ENCODE data around the gene GSK3B.

GSK3B gene

GRCh38 chr3:120049881-120050539, 44.2 kb downstream of the GSK3B start:
- no peak for TF ChIP-seq TAF1 (IDR thresholded peaks at IDR 0.05; ENCODE audit: low read depth, low read length)
- peak; percentile 81 for TF ChIP-seq SPI1 (IDR thresholded peaks at IDR 0.05; ENCODE audit: low read depth, low read length)
- FAIRE-seq (peak; percentile 52), DNase-seq (ENCODE audit: insufficient read length, low spot score) (no peak)

GRCh38 chr3:120049072-120049471, 45.2 kb downstream of the GSK3B start:
- peak; percentile 61 for FAIRE-seq
- no peak for DNase-seq (ENCODE audit: insufficient read length, low spot score)
- TF ChIP-seq POLR2AphosphoS5 (IDR thresholded peaks at IDR 0.05; ENCODE audit: low read depth, low read length) (no peak), POU2F2 (IDR thresholded peaks at IDR 0.05; ENCODE audit: low read depth, low read length) (no peak), TAF1 (IDR thresholded peaks at IDR 0.05; ENCODE audit: low read depth, low read length) (no peak), PAX5 (IDR thresholded peaks at IDR 0.05; ENCODE audit: insufficient read depth, low read length, severe bottlenecking) (no peak)

- TF ChIP-seq POLR2AphosphoS5 (IDR thresholded peaks at IDR 0.05; ENCODE audit: low read depth, low read length) (no peak), PAX5 (IDR thresholded peaks at IDR 0.05; ENCODE audit: insufficient read depth, low read length, severe bottlenecking) (no peak), POU2F2 (IDR thresholded peaks at IDR 0.05; ENCODE audit: low read depth, low read length) (no peak), SPI1 (IDR thresholded peaks at IDR 0.05; ENCODE audit: low read depth, low read length) (no peak), POLR2A (IDR thresholded peaks at IDR 0.05; ENCODE audit: low read depth, low read length) (no peak), TAF1 (IDR thresholded peaks at IDR 0.05; ENCODE audit: low read depth, low read length) (no peak)
- no peak for DNase-seq (ENCODE audit: insufficient read length, low spot score)
- FAIRE-seq = peak; percentile 59
These were observed 45.7 kb downstream of the GSK3B start for GRCh38 chr3:120048355-120049041.

GRCh38 chr3:120047686-120048085, 46.6 kb downstream of the GSK3B start:
- FAIRE-seq = no peak
- no peak for DNase-seq (ENCODE audit: insufficient read length, low spot score)
- TF ChIP-seq POLR2AphosphoS5 (IDR thresholded peaks at IDR 0.05; ENCODE audit: low read depth, low read length) (no peak), POU2F2 (IDR thresholded peaks at IDR 0.05; ENCODE audit: low read depth, low read length) (no peak), POLR2A (IDR thresholded peaks at IDR 0.05; ENCODE audit: low read depth, low read length) (no peak), SPI1 (IDR thresholded peaks at IDR 0.05; ENCODE audit: low read depth, low read length) (no peak), TAF1 (IDR thresholded peaks at IDR 0.05; ENCODE audit: low read depth, low read length) (no peak), PAX5 (IDR thresholded peaks at IDR 0.05; ENCODE audit: insufficient read depth, low read length, severe bottlenecking) (no peak)

- DNase-seq (ENCODE audit: insufficient read length, low spot score) (no peak), FAIRE-seq (no peak)
- no peak for TF ChIP-seq PAX5 (IDR thresholded peaks at IDR 0.05; ENCODE audit: insufficient read depth, low read length, severe bottlenecking)
- no peak for TF ChIP-seq TAF1 (IDR thresholded peaks at IDR 0.05; ENCODE audit: low read depth, low read length)
- no peak for TF ChIP-seq POLR2A (IDR thresholded peaks at IDR 0.05; ENCODE audit: low read depth, low read length)
- no peak for TF ChIP-seq POU2F2 (IDR thresholded peaks at IDR 0.05; ENCODE audit: low read depth, low read length)
- TF ChIP-seq SPI1 (IDR thresholded peaks at IDR 0.05; ENCODE audit: low read depth, low read length) = no peak
- TF ChIP-seq POLR2AphosphoS5 (IDR thresholded peaks at IDR 0.05; ENCODE audit: low read depth, low read length) = no peak
These were observed 53.4 kb downstream of the GSK3B start for GRCh38 chr3:120040813-120041377.

GRCh38 chr3:120039642-120040610, 54.3 kb downstream of the GSK3B start:
- no peak for FAIRE-seq
- TF ChIP-seq SPI1 (IDR thresholded peaks at IDR 0.05; ENCODE audit: low read depth, low read length) (no peak), TAF1 (IDR thresholded peaks at IDR 0.05; ENCODE audit: low read depth, low read length) (no peak), PAX5 (IDR thresholded peaks at IDR 0.05; ENCODE audit: insufficient read depth, low read length, severe bottlenecking) (no peak), POLR2AphosphoS5 (IDR thresholded peaks at IDR 0.05; ENCODE audit: low read depth, low read length) (no peak), POLR2A (IDR thresholded peaks at IDR 0.05; ENCODE audit: low read depth, low read length) (no peak), POU2F2 (IDR thresholded peaks at IDR 0.05; ENCODE audit: low read depth, low read length) (no peak)
- DNase-seq (ENCODE audit: insufficient read length, low spot score) = no peak

GRCh38 chr3:120033596-120033995, 60.7 kb downstream of the GSK3B start:
- DNase-seq (ENCODE audit: insufficient read length, low spot score) = no peak
- FAIRE-seq = peak; percentile 76
- TF ChIP-seq TAF1 (IDR thresholded peaks at IDR 0.05; ENCODE audit: low read depth, low read length) = no peak
- peak; percentile 62; the same call in 1 of the 2 replicates for TF ChIP-seq SPI1 (IDR thresholded peaks at IDR 0.05; ENCODE audit: low read depth, low read length)

GRCh38 chr3:120031561-120031960, 62.7 kb downstream of the GSK3B start:
- TF ChIP-seq POLR2A (IDR thresholded peaks at IDR 0.05; ENCODE audit: low read depth, low read length) (no peak), POU2F2 (IDR thresholded peaks at IDR 0.05; ENCODE audit: low read depth, low read length) (no peak), PAX5 (IDR thresholded peaks at IDR 0.05; ENCODE audit: insufficient read depth, low read length, severe bottlenecking) (no peak), SPI1 (IDR thresholded peaks at IDR 0.05; ENCODE audit: low read depth, low read length) (no peak), POLR2AphosphoS5 (IDR thresholded peaks at IDR 0.05; ENCODE audit: low read depth, low read length) (no peak), TAF1 (IDR thresholded peaks at IDR 0.05; ENCODE audit: low read depth, low read length) (no peak)
- no peak for DNase-seq (ENCODE audit: insufficient read length, low spot score)
- FAIRE-seq = peak; percentile 5

GRCh38 chr3:120029749-120030148, 64.5 kb downstream of the GSK3B start:
- TF ChIP-seq TAF1 (IDR thresholded peaks at IDR 0.05; ENCODE audit: low read depth, low read length) (no peak), PAX5 (IDR thresholded peaks at IDR 0.05; ENCODE audit: insufficient read depth, low read length, severe bottlenecking) (no peak), POU2F2 (IDR thresholded peaks at IDR 0.05; ENCODE audit: low read depth, low read length) (no peak), SPI1 (IDR thresholded peaks at IDR 0.05; ENCODE audit: low read depth, low read length) (no peak), POLR2A (IDR thresholded peaks at IDR 0.05; ENCODE audit: low read depth, low read length) (no peak), POLR2AphosphoS5 (IDR thresholded peaks at IDR 0.05; ENCODE audit: low read depth, low read length) (no peak)
- FAIRE-seq = no peak
- no peak for DNase-seq (ENCODE audit: insufficient read length, low spot score)
